GM12878 (cell line): ENCODE data around the gene CTSS.

Experiments
- EED ChIP-seq: sonication (generic); IDR thresholded peaks from 2 replicates; pipeline ENCODE4 v1.6.1; 2016; ENCODE audit warnings: antibody characterized with exemption, low read depth
- EZH2 ChIP-seq: IDR thresholded peaks from 2 replicates; pipeline ENCODE4 v1.6.1; 2012; ENCODE audit warnings: low read depth, mild to moderate bottlenecking, control low read depth, inconsistent platforms, low read length, borderline replicate concordance; ENCODE audit not compliant: control insufficient read depth
- SUZ12 ChIP-seq: fragments of 200-600 bp; sonication (generic); IDR thresholded peaks from one replicate; pipeline ENCODE4 v1.6.1; 2018; ENCODE audit warnings: antibody characterized with exemption, mild to moderate bottlenecking; ENCODE audit not compliant: unreplicated experiment

DNA sequence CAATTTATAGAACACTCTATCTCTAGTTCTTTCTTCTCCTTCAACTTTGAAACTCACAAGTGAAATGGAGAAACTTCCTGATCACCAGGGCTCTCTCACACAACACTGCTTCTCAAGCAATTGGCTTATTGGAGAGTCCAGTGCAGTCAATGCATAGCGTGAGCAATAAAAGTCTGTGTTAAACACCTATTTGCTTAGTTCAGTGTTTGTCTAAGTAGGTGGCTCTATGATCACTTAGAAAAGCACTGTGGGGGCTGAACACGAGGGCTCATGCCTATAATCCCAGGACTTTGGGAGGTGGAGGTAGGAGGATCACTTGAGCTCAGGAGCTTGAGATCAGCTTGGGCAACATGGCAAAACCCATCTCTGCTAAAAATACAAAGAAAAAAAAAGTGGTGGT lies 12.2 kb downstream of the CTSS start:
- TF ChIP-seq SUZ12 (no peak), EED (no peak), EZH2 (no peak)
